H1 (cell line): ENCODE measurements around the gene C1RL. TPM values are rescaled to one million over a fixed set of nuclear protein-coding genes. Genes with fewer than 3 reads are reported as not detected.
A peak's percentile ranks its signal among the peaks of the same experiment; 100 is the strongest.

Source experiments
- CTCF ChIA-PET: fragments of 300-600 bp; sonication (Branson Sonifier 250); formaldehyde crosslinking; loops from one replicate; lab custom pipeline; 2021; ENCODE audit not compliant: partially characterized antibody; lab: Charles Lee
- POLR2A ChIA-PET: fragments of 300-600 bp; sonication (Branson Sonifier 250); formaldehyde crosslinking; loops from one replicate; lab custom pipeline; 2021; ENCODE audit warnings: inconsistent platforms; ENCODE audit not compliant: partially characterized antibody; lab: Charles Lee
- DNase-seq, 2 experiments: peaks; one replicate each; pipeline versions ENCODE4 v3.0.0 to v3.0.0-alpha.2; 2010 to 2022; ENCODE audit warnings: low spot score in 2 of 2, low read depth in 1 of 2, mixed read lengths in 1 of 2
- FAIRE-seq: peaks from 2 replicates; lab custom pipeline; 2011; peaks lifted over from hg19 to GRCh38; lab: Jason Lieb, UNC
- H2AFZ ChIP-seq: 2 replicates; pipeline ENCODE4 v1.8.1; 2012; ENCODE audit warnings: low read length, inconsistent platforms
- H2AK5ac ChIP-seq: 2 replicates; pipeline ENCODE4 v1.6.1; 2013; ENCODE audit warnings: low read depth, low read length
- H2BK120ac ChIP-seq: replicated peaks from 2 replicates; pipeline ENCODE3; 2013; ENCODE audit warnings: low read depth, low read length, inconsistent platforms
- H2BK12ac ChIP-seq: 2 replicates; pipeline ENCODE4 v1.6.1; 2013; ENCODE audit warnings: low read depth, low read length
- H2BK15ac ChIP-seq: 2 replicates; pipeline ENCODE4 v1.6.1; 2013; ENCODE audit warnings: low read length
- H2BK20ac ChIP-seq: 2 replicates; pipeline ENCODE4 v1.6.1; 2013; ENCODE audit warnings: low read length
- H2BK5ac ChIP-seq: 2 replicates; pipeline ENCODE4 v1.6.1; 2013; ENCODE audit warnings: low read depth, low read length
- H3K14ac ChIP-seq: 2 replicates; pipeline ENCODE4 v1.6.1; 2013; ENCODE audit warnings: inconsistent platforms; ENCODE audit not compliant: insufficient read length
- H3K18ac ChIP-seq: 2 replicates; pipeline ENCODE4 v1.6.1; 2013; ENCODE audit warnings: low read length; ENCODE audit errors: extremely low read depth
- H3K23ac ChIP-seq: 2 replicates; pipeline ENCODE4 v1.6.1; 2013; ENCODE audit warnings: inconsistent platforms; ENCODE audit not compliant: insufficient read length
- H3K23me2 ChIP-seq: 2 replicates; pipeline ENCODE4 v1.6.1; 2013; ENCODE audit warnings: low read depth, low read length
- H3K27ac ChIP-seq: 2 replicates; pipeline ENCODE4 v1.6.1; 2011; ENCODE audit warnings: low read depth, low read length, inconsistent platforms
- H3K27me3 ChIP-seq, 4 experiments: replicated peaks in 1 of 4; 1 replicate in 1 of 4; 2 replicates in 3 of 4; pipeline versions ENCODE4 v1.6.1 to v1.8.1; 2011 to 2013; ENCODE audit warnings: low read length in 3 of 4, mild to moderate bottlenecking in 3 of 4, inconsistent platforms in 2 of 4, mixed read lengths in 2 of 4, moderate library complexity in 1 of 4; ENCODE audit not compliant: control insufficient read depth in 3 of 4, insufficient read depth in 3 of 4; ENCODE audit errors: extremely low read depth in 1 of 4
- H3K36me3 ChIP-seq, 4 experiments: 2 replicates each; pipeline versions ENCODE4 v1.6.1 to v1.8.1; 2011 to 2013; ENCODE audit warnings: mild to moderate bottlenecking in 4 of 4, low read length in 3 of 4, moderate library complexity in 2 of 4, control low read depth in 1 of 4, inconsistent platforms in 1 of 4; ENCODE audit not compliant: insufficient read depth in 4 of 4, control insufficient read depth in 2 of 4
- H3K4ac ChIP-seq: replicated peaks from 2 replicates; pipeline ENCODE3; 2013; ENCODE audit warnings: low read length, low read depth, mixed read lengths, inconsistent platforms; ENCODE audit not compliant: insufficient read length
- H3K4me1 ChIP-seq, 4 experiments: replicated peaks in 1 of 4; 1 replicate in 1 of 4; 2 replicates in 3 of 4; pipeline versions ENCODE4 v1.6.1 to v1.8.1; 2011 to 2013; ENCODE audit warnings: low read length in 3 of 4, inconsistent platforms in 2 of 4, mixed read lengths in 1 of 4; ENCODE audit not compliant: insufficient read depth in 4 of 4, control insufficient read depth in 3 of 4
- H3K4me2 ChIP-seq, 2 experiments: 2 replicates each; pipeline versions ENCODE4 v1.6.1 to v1.8.1; 2011 to 2013; ENCODE audit warnings: low read depth in 2 of 2, low read length in 2 of 2, control low read depth in 1 of 2, inconsistent platforms in 1 of 2, mild to moderate bottlenecking in 1 of 2; ENCODE audit not compliant: insufficient read depth in 1 of 2
- H3K4me3 ChIP-seq, 4 experiments: fragments of 200-600, 300-600 bp in 1 of 4; sonication (generic), shearing (Covaris generic), sonication (Bioruptor Twin) in 1 of 4; 2 replicates each; pipeline versions ENCODE4 v1.5.1 to v1.8.1; 2011 to 2016; ENCODE audit warnings: low read length in 4 of 4, low read depth in 3 of 4, control low read depth in 2 of 4, inconsistent platforms in 2 of 4, mild to moderate bottlenecking in 2 of 4, mixed read lengths in 1 of 4, moderate library complexity in 1 of 4; ENCODE audit not compliant: insufficient read depth in 2 of 4; ENCODE audit errors: extremely low read depth in 1 of 4
- H3K56ac ChIP-seq: replicated peaks from 2 replicates; pipeline ENCODE3; 2013; ENCODE audit warnings: low read depth, mild to moderate bottlenecking, mixed read lengths, low read length, inconsistent platforms; ENCODE audit not compliant: insufficient read length
- H3K79me1 ChIP-seq: 2 replicates; pipeline ENCODE4 v1.6.1; 2013; ENCODE audit warnings: low read depth, low read length, control low read depth
- H3K79me2 ChIP-seq, 2 experiments: 2 replicates each; pipeline versions ENCODE4 v1.6.1 to v1.8.1; 2012 to 2013; ENCODE audit warnings: low read length in 2 of 2, mild to moderate bottlenecking in 2 of 2, inconsistent platforms in 1 of 2; ENCODE audit not compliant: insufficient read depth in 2 of 2, control insufficient read depth in 1 of 2
- H3K9ac ChIP-seq, 4 experiments: replicated peaks in 1 of 4; 1 replicate in 1 of 4; 2 replicates in 3 of 4; pipeline versions ENCODE4 v1.6.1 to v1.8.1; 2011 to 2013; ENCODE audit warnings: low read depth in 3 of 4, low read length in 3 of 4, control low read depth in 2 of 4, mild to moderate bottlenecking in 2 of 4, moderate library complexity in 2 of 4, inconsistent platforms in 1 of 4; ENCODE audit errors: extremely low read depth in 1 of 4
- H3K9me3 ChIP-seq, 2 experiments: 2 replicates each; pipeline versions ENCODE4 v1.6.1 to v1.8.1; 2012 to 2013; ENCODE audit warnings: mild to moderate bottlenecking in 2 of 2, moderate library complexity in 2 of 2, control low read depth in 1 of 2, inconsistent platforms in 1 of 2, low read depth in 1 of 2, low read length in 1 of 2, mixed read lengths in 1 of 2; ENCODE audit not compliant: insufficient read depth in 2 of 2
- H4K20me1 ChIP-seq, 2 experiments: replicated peaks in 1 of 2; 2 replicates each; pipeline versions ENCODE3 to v1.8.1; 2011 to 2013; ENCODE audit warnings: inconsistent platforms in 2 of 2, low read length in 2 of 2, mild to moderate bottlenecking in 1 of 2; ENCODE audit not compliant: insufficient read depth in 2 of 2, control insufficient read depth in 1 of 2
- H4K5ac ChIP-seq: 2 replicates; pipeline ENCODE4 v1.6.1; 2013; ENCODE audit warnings: low read length, low read depth, mixed read lengths, inconsistent platforms; ENCODE audit not compliant: insufficient read length
- H4K8ac ChIP-seq: 2 replicates; pipeline ENCODE4 v1.8.0; 2013; ENCODE audit warnings: mild to moderate bottlenecking, moderate library complexity, low read length, inconsistent platforms; ENCODE audit not compliant: insufficient read depth; ENCODE audit errors: extremely low read depth
- H4K91ac ChIP-seq: replicated peaks from 2 replicates; pipeline ENCODE3; 2013; ENCODE audit warnings: low read length, mixed read lengths, inconsistent platforms; ENCODE audit not compliant: insufficient read length
- KDM1A ChIP-seq: fragments of 200-600, 300-600 bp; sonication (generic); IDR thresholded peaks from 2 replicates; pipeline ENCODE4 v1.7.1; 2016; ENCODE audit warnings: mild to moderate bottlenecking, low read length, borderline replicate concordance
- TCF12 ChIP-seq: IDR thresholded peaks from 2 replicates; pipeline ENCODE4 v1.6.1; 2011; ENCODE audit warnings: low read depth, mild to moderate bottlenecking, low read length
- TEAD4 ChIP-seq: IDR thresholded peaks from 2 replicates; pipeline ENCODE4 v1.6.1; 2012; ENCODE audit warnings: low read depth, low read length, inconsistent platforms, mixed read lengths
- WGBS, 2 experiments: shearing (Covaris generic) in 1 of 2; methylation state at CpG; one replicate each; pipeline versions ENCODE4 v1.1.6 to v1.1.7; 2013 to 2015; ENCODE audit warnings: low lambda C conversion rate in 2 of 2, mixed read lengths in 2 of 2, inconsistent platforms in 1 of 2, low coverage in 1 of 2, missing lambda C conversion rate in 1 of 2; ENCODE audit not compliant: insufficient replicate concordance in 2 of 2, insufficient coverage in 1 of 2, insufficient read length in 1 of 2; ENCODE audit errors: extremely low coverage in 1 of 2, missing lambda C conversion rate in 1 of 2; 5-methylcytosine and 5-hydroxymethylcytosine counted together
- polyA plus RNA-seq, 7 experiments: library from polyadenylated mRNA; depleted of rRNA in 3 of 7; stranded (reverse) in 5 of 7; unstranded in 2 of 7; fragments of >200 nt in 5 of 7; fragments of 200-250 nt in 2 of 7; gene quantifications; 1 replicate in 5 of 7; 2 replicates in 1 of 7; 4 replicates in 1 of 7; pipeline versions ENCODE4 v1.2.1 to v1.2.3, GENCODE V29; 2011 to 2013; ENCODE audit warnings: missing spikeins in 2 of 7, mixed read lengths in 2 of 7
- total RNA-seq: library from RNA; stranded (reverse); fragmentation: NEBNext Ultra II Directional; extraction: Animal tissue kit (Norgen Biotek cat#: 25700); gene quantifications from 2 replicates; pipeline ENCODE4 v1.2.1, GENCODE V29; 2021

Gene C1RL
- total and polyA plus RNA-seq, 2 of the 8 experiments (the other 6 are each of a cell fraction or from before 2014, with no cell fraction given): 11.4 to 15.5 TPM

DNA sequence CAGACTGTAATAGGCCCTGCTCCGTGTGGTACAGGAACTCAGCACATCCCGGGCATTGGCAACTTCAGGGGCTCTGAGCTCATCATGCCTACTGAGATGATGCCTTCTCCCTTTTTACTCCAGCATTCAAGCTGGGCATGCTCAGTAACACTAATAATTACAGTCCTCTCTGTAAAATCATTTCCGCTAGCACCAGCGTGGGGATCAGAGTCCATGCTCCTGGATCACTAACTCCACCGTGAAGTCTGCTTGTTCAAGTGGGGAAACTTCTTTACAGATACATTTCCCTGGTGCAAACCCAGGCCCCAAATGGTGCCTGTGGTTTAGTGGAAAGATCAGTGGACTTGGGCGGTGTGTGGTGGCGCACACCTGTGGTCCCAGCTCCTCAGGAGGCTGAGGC lies 37.9 kb upstream of the C1RL start:
- Histone ChIP-seq H2BK5ac (no peak overlapping the region), H4K91ac (no peak overlapping the region)
- TF ChIP-seq TCF12 (no peak), KDM1A (no peak), TEAD4 (no peak)

More for the DNA sequence above, 37.9 kb upstream of the C1RL start:
- no peaks in the 10 kb centered on the region for H3K23me2 ChIP-seq
- no peak overlapping the region for H3K4ac ChIP-seq
- H4K20me1 ChIP-seq: peaks cover 2 to 3% of the 10 kb centered on the region in 2 experiments
- peaks cover 0 to 16% (median 0%) of the 10 kb centered on the region in 4 experiments; a peak in 3 of 8 replicates for H3K36me3 ChIP-seq
- no peak overlapping the region for H2BK120ac ChIP-seq
- H3K4me1 ChIP-seq: no peaks in the 10 kb centered on the region
- H3K27ac ChIP-seq: no peak overlapping the region
- no peak overlapping the region for H3K23ac ChIP-seq
- 96% methylated on average over 6 of the region's 7 CpGs; no CpG with 5 or more reads in 1 of the 2 experiments for WGBS, 2 experiments
- no peak overlapping the region for H4K5ac ChIP-seq
- DNase-seq (no peak), FAIRE-seq (no peak)
- no peak overlapping the region for H2AFZ ChIP-seq
- H3K4me3 ChIP-seq: no peak overlapping the region
- no peaks in the 10 kb centered on the region for H3K27me3 ChIP-seq
- H2AK5ac ChIP-seq: no peak overlapping the region
- no peak overlapping the region for H3K18ac ChIP-seq
- peak overlapping the region; percentile 1; the same call in 1 of the 2 replicates for H4K8ac ChIP-seq
- H3K56ac ChIP-seq: no peak overlapping the region
- H3K79me1 ChIP-seq: no peaks in the 10 kb centered on the region
- no peak overlapping the region for H2BK12ac ChIP-seq
- no peak overlapping the region for H3K14ac ChIP-seq
- no peak overlapping the region for H2BK20ac ChIP-seq
- no peaks in the 10 kb centered on the region for H3K9me3 ChIP-seq
- H3K9ac ChIP-seq: no peak overlapping the region
- ChIA-PET POLR2A (interaction anchor here (1.3 kb wide), 1 partner anchor 17 kb away, joined by 3 read pairs; the partner anchor contains the start of gene CLSTN3), CTCF (interaction anchor here (0.6 to 9.8 kb wide), 11 partner anchors 7 to 494 kb away, joined by 3 to 151 read pairs (median 4); partner anchors contain the start of genes C1RL, C1S and RBP5)
- H3K4me2 ChIP-seq: no peak overlapping the region
- no peak overlapping the region for H2BK15ac ChIP-seq
- no peaks in the 10 kb centered on the region for H3K79me2 ChIP-seq
